Measurements from ENCODE around the gene C19orf44.

The C19orf44 gene

GRCh38 chr19:16460454-16460853 is 35.7 kb upstream of the C19orf44 start:
- TF ChIP-seq EZH2phosphoT487 (IDR thresholded peaks at IDR 0.05; ENCODE audit: borderline replicate concordance) (no peak), CTCF (conservative IDR thresholded peaks at IDR 0.05; ENCODE audit: low read length) (no peak)
- Histone ChIP-seq H3K4me2 (ENCODE audit: low read depth, low read length, poor library complexity, severe bottlenecking) (no peak overlapping the region), H3K36me3 (ENCODE audit: insufficient read depth, low read length) (0 out of 2 replicates have a peak, but pooled peaks cover 4% of the 10 kb centered on the region), H3K9me3 (ENCODE audit: insufficient read depth, low read depth, low read length) (no peaks in the 10 kb centered on the region), H3K9me2 (replicated peaks; ENCODE audit: low read depth, low read length) (no peaks in the 10 kb centered on the region), H3K9ac (ENCODE audit: low read depth, low read length, poor library complexity, severe bottlenecking) (no peak overlapping the region), H3F3A (ENCODE audit: low read depth) (no peaks in the 10 kb centered on the region), H3K27me3 (ENCODE audit: insufficient read depth, low read length, poor library complexity, severe bottlenecking) (no peaks in the 10 kb centered on the region), H3K79me2 (ENCODE audit: insufficient read depth, low read length) (peaks cover 93% of the 10 kb centered on the region), H2AFZ (ENCODE audit: low read length) (no peak overlapping the region), H4K20me1 (ENCODE audit: insufficient read depth, low read length, poor library complexity, severe bottlenecking) (peaks cover 48% of the 10 kb centered on the region), H3K4me1 (ENCODE audit: insufficient read depth, low read length, poor library complexity, severe bottlenecking) (peaks cover 35% of the 10 kb centered on the region), H3K4me3 (ENCODE audit: low read length, poor library complexity, severe bottlenecking) (no peak overlapping the region)

- Histone ChIP-seq H3K9me3 (ENCODE audit: insufficient read depth, low read depth, low read length) (no peaks in the 10 kb centered on the region), H3K27me3 (ENCODE audit: insufficient read depth, low read length, poor library complexity, severe bottlenecking) (no peaks in the 10 kb centered on the region), H2AFZ (ENCODE audit: low read length) (no peak overlapping the region), H3F3A (ENCODE audit: low read depth) (no peaks in the 10 kb centered on the region), H3K4me2 (ENCODE audit: low read depth, low read length, poor library complexity, severe bottlenecking) (no peak overlapping the region), H3K4me1 (ENCODE audit: insufficient read depth, low read length, poor library complexity, severe bottlenecking) (peaks cover 37% of the 10 kb centered on the region), H4K20me1 (ENCODE audit: insufficient read depth, low read length, poor library complexity, severe bottlenecking) (peaks cover 53% of the 10 kb centered on the region), H3K36me3 (ENCODE audit: insufficient read depth, low read length) (0 out of 2 replicates have a peak, but pooled peaks cover 4% of the 10 kb centered on the region), H3K4me3 (ENCODE audit: low read length, poor library complexity, severe bottlenecking) (no peak overlapping the region), H3K79me2 (ENCODE audit: insufficient read depth, low read length) (peaks cover 92% of the 10 kb centered on the region), H3K9ac (ENCODE audit: low read depth, low read length, poor library complexity, severe bottlenecking) (no peak overlapping the region), H3K9me2 (replicated peaks; ENCODE audit: low read depth, low read length) (no peaks in the 10 kb centered on the region)
- no peak for TF ChIP-seq EZH2phosphoT487 (IDR thresholded peaks at IDR 0.05; ENCODE audit: borderline replicate concordance)
- no peak for TF ChIP-seq CTCF (conservative IDR thresholded peaks at IDR 0.05; ENCODE audit: low read length)
These were observed 34.6 kb upstream of the C19orf44 start for GRCh38 chr19:16461630-16462051.

- H3K79me2 ChIP-seq (ENCODE audit: insufficient read depth, low read length) = peaks cover 92% of the 10 kb centered on the region
- no peak overlapping the region for H3K4me2 ChIP-seq (ENCODE audit: low read depth, low read length, poor library complexity, severe bottlenecking)
- H3K4me1 ChIP-seq (ENCODE audit: insufficient read depth, low read length, poor library complexity, severe bottlenecking) = peaks cover 29% of the 10 kb centered on the region
- peaks cover 50% of the 10 kb centered on the region for H4K20me1 ChIP-seq (ENCODE audit: insufficient read depth, low read length, poor library complexity, severe bottlenecking)
- no peaks in the 10 kb centered on the region for H3K9me3 ChIP-seq (ENCODE audit: insufficient read depth, low read depth, low read length)
- no peak overlapping the region for H3K9ac ChIP-seq (ENCODE audit: low read depth, low read length, poor library complexity, severe bottlenecking)
- no peaks in the 10 kb centered on the region for H3K27me3 ChIP-seq (ENCODE audit: insufficient read depth, low read length, poor library complexity, severe bottlenecking)
- no peak overlapping the region for H2AFZ ChIP-seq (ENCODE audit: low read length)
- no peaks in the 10 kb centered on the region for H3K9me2 ChIP-seq (replicated peaks; ENCODE audit: low read depth, low read length)
- H3K4me3 ChIP-seq (ENCODE audit: low read length, poor library complexity, severe bottlenecking) = no peak overlapping the region
- no peaks in the 10 kb centered on the region for H3F3A ChIP-seq (ENCODE audit: low read depth)
- TF ChIP-seq EZH2phosphoT487 (IDR thresholded peaks at IDR 0.05; ENCODE audit: borderline replicate concordance) = no peak
- no peak for TF ChIP-seq CTCF (conservative IDR thresholded peaks at IDR 0.05; ENCODE audit: low read length)
- 0 out of 2 replicates have a peak, but pooled peaks cover 4% of the 10 kb centered on the region for H3K36me3 ChIP-seq (ENCODE audit: insufficient read depth, low read length)
These were observed 33.4 kb upstream of the C19orf44 start for GRCh38 chr19:16462757-16463250.
